GM19372 (cell line): ENCODE data around the gene SMOC2.

ENCODE experiments used
- ATAC-seq: cut with Tn5 transposase; IDR thresholded peaks from one replicate; pipeline ENCODE4 v1.9.1; 2021; ENCODE audit warnings: mild to moderate bottlenecking, low read depth, moderate library complexity; ENCODE audit not compliant: unreplicated experiment

SMOC2 gene

DNA sequence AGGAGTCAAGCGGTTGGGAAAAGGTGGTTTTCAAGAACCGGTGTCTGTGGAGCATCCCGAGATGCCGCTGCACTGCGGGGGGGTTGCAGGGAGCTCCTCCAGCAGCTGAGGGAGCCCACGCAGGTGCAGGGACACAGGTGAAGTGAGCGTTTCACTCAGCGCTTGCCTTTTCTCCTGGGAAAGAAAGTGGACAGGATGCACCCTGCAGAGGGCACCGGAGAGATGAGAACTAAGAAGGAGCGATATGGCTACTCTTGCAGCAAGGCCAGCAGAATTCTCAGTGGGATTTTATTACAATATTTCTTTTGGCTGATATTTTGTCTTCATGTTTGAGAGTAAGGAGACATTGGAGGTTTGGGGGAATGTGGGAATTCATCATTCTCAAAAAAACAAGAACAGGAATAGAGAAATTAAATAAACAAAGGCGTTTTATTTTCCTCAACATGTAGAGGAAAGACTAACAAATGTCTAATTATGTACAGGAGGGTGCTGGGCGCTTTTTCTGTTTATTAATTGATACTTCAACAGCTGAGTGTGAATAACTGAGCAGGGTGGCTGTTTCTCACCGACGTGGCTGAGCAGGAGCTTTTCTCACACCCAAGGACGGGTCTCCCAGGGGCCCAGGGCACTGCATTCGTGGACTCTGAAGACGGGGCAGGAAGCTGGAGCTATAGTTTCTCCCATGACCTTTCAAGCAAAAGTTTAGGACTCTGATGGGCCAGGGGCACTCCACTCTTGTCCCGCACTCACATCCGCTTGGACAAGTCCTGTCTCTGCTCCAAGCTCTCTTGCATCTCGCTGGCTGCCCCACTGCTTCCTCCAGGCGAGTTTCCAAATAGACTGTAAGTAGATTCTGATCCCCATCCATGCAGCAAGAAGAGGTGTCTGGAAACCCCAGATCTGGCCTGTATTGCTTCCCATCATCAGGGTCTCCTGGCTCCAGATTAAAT lies 176.1 kb downstream of the SMOC2 start:
- no peak for ATAC-seq

DNA sequence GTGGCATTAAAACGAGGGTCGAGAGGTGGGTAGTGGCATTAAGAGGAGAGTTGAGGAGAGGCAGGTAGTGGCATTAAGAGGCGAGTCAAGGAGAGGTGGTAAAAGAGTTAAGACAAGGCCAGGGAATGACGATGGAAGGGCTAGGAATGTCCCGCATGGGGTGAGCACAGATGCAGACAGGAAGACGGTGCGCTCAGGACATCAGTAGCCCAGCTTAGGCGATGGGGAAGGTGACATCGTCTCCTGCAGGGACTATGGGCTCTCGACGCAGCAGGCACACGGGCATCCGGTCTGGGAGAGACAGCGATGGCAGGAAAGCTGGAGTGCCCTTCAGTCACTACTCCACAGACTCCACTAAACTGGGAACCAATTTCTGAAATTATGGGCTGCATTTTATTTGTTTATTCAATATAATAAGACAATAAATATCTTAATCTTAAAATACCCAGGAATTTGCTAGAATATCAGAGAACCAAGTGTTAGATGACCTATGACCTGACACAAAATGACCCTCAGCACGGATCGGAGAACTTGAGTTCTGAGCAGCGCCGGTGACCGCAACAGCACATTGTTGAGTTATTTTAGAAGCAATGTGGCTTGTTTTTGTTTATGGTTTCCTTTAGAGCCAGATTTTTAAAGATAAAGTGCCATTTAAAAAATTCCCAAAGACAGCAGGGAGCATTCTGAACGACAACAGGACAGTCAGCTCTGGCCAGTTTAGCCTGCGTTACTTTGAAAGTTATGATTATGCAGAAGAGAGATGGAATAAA lies 177.7 kb downstream of the SMOC2 start:
- no peak for ATAC-seq

DNA sequence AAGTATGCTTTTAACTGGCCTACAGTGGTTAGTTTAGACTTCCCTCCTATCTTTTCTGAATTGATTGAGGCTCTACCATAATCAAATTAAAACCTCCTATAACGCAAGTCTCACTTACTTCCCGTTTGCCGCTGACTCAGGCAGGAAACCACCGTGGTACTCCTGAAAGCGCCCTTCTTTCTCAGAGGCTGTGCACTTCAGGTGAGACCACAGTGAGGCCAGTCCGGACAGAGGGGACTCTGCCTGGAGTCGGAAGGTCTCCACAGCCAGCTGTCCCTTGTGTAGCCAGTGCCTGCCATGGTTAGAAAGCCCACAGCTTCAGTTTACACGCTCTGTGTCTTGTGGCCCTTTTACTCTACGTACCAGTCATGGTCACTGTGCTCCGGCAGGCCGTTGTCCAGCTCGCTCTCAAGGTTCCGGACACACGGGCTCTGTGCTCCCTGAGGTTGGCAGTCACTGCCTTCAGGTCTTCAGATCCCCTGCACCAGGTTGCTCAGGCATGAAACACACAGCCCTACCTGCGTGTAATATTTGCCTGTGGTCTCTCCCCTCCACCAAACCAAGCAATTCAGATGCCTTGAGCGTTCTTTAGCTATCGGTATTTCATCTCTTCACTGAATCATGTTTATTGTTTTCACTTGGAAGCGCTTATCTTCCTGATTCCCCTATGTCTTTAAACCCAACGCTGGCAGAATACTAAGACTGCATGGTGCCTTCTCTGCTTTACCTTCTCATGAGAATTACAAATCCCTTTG lies 178.8 kb downstream of the SMOC2 start:
- ATAC-seq, result no peak

DNA sequence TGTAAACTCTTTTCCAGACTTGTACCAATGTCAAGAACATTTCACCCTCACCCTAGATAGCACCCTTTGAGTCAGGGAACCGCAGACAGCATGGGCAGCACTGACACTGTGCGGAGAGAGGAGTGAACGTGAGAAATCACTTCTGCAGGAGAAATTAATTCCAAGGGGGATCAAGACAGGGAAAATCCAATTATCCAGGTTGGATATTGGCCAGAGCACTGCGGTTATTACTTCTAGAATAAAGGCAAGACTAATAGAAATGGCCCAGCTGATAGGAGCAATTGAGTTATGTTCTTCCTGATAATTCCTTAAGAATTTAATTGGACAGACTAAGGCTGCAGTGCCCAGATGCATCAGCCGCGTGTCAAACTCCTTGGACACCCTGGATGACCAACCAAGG lies 179.6 kb downstream of the SMOC2 start:
- ATAC-seq, result no peak

DNA sequence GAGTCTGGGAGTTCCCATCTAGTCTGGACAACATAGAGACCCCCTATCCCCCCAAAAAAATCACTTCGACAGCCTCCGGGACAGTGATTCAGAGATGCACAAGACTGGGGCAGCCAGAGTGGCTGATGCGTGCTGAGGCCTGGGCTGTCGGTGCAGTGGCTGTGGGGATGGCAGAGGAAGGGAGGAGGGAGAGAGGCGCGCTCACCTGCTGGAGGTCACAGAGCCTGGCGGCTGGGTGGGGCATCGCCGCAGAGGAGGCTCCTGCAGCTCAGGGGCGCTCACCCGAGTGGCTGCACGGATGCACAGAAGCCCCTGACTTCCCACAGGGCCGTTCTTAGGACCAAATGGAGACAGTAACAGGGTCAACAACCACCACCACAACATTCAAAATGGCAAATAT lies 182.8 kb downstream of the SMOC2 start:
- ATAC-seq, result no peak

DNA sequence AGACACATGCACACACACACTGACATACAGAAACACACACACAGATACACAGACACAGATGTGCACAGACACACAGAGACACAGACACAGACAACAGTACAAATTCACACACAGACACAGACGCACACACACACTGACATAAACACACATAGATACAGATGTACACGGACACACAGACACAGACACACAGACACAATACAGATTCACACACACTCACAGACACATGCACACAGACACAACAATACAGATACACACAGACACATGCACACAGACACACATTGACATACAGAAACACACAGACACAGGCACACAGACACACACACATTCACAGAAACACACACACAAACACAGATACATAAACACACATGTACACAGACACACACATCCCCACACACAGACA lies 183.6 kb downstream of the SMOC2 start:
- ATAC-seq, result no peak

DNA sequence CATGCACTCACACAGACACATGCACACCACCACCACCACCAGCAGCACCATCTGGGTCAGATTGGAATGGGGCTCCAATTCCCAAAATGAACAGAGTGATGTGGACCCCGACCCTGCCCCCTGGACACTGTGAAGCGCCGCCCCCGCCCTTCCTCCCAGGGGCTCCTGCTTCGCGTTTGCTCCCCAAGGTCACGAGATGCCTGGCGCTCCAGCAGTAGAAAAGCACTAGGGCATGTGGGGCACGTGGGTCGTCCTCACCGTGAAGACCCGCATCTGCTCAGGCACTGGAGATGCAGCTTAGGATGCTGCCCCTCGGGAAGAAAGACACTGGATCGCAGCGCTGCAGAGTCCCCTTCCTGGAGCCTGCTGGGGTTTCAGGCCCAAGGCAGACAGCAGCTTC lies 184.0 kb downstream of the SMOC2 start:
- no peak for ATAC-seq

DNA sequence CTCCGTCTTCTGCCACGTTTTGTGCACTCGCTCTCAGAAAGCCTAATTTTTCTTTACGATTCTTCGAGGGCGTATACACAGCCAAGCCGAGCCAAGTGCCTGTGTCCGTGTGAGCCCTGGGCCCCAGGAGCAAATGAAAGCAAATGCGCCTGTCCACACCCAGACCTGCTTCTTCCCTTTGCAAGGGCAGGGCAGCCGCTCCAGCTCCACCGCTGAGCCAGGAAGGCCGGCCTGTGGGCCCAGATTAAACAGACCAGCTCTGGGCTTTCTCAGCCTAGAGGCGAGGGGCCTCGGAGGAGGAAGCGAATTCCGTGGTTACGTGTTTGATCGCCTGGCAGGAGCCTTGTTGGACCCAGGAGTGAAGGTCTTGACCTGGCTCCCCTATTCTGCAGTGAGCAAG lies 184.6 kb downstream of the SMOC2 start:
- no peak for ATAC-seq

DNA sequence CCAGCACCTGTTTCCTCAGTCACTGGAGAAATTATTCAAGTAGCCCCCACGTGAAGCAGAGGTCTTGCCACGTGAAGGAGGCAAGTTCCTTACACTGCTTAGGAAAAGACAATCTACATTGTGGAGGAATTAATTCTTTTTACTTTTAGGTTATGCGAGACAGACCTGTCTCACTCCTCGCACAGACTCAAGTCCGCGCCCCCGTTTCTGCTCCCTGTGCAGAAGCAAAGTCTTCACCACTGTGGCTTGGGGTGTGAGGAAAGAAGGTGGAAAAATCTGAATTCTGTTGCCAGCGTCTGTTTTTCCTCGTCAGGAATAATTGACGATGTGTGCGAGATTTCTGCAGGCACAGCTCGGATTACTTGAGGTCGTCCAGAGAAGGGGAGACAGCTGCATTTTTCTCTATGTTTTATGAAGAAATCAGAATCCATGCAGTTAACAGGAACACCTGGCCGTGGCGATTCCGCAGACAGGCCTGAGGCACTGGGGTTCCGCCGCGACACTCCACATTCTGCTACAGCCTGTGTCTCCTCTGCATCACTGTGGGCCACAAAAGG lies 185.1 kb downstream of the SMOC2 start:
- ATAC-seq, result no peak

DNA sequence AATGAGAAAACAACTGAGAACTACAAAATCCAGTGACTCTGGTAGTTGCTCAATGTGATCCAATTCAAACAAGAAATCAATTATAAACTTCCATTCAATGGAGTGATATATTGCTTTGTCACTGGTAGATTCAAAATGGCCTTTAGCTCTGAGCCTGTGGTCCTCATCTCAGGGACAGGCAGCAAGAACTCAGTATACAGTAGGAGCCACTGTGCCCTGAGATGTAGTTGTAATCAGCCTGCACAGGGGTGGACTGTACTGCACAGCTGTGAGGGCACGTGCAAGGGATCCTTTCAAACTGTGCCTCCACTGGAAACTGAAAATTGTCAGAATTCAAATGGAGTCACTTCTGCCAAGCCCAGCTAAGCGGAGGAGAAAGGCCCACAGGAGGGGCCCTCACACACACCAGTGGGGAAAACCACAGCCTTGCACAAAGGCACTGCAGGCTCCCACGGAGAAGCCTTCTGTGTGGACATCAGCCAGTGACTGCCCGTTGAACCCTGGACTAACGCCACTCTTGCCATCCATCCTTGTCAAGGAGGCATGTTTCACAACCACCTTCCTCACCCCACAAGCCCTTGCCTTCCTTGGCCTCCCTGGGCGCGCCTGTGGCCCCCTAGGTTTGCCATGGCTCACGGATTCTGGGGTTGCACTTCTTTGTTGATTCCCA lies 186.7 kb downstream of the SMOC2 start:
- no peak for ATAC-seq

DNA sequence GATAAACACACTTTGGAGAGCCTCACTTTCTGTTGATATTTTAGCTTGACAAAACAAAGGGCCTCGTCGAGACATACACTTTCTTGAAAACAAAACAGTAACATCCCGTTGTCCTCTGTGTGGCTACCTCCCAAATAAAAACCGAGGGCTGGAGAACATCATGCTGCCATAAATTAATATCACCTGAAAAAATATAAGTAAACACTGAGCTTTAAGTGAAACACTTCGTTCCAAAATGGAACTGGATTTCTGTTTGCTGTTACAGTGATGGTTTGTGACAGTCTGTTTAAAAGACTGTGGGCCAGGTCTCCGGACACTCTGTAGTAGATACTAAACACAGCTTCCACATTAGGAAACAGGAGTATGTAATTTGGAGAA lies 187.2 kb downstream of the SMOC2 start:
- no peak for ATAC-seq

DNA sequence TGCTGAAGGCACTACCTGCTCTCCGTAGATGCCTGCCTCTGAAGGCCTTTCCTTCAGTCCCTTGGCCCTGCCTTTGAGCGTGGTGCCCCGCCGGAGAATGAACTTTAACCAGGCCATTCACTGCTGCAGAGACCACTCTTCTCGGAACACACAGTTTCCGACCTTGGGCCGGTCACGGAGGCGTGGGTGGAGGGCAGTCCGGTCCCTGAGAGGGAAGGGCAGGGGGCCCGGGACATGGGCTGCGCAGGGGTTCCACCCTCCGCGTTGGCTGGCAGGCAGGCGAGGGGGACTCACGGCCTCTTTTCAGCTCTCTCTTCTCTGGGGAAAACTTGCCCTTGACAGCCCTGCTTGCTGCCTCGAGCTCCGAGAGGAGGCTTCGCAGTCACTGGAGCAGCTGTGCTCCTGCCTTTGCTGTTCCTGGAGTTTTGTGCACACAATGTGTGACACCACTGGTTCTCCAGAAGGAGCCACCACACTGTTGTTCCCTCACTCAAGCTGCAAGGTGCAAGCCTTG lies 187.8 kb downstream of the SMOC2 start:
- no peak for ATAC-seq

DNA sequence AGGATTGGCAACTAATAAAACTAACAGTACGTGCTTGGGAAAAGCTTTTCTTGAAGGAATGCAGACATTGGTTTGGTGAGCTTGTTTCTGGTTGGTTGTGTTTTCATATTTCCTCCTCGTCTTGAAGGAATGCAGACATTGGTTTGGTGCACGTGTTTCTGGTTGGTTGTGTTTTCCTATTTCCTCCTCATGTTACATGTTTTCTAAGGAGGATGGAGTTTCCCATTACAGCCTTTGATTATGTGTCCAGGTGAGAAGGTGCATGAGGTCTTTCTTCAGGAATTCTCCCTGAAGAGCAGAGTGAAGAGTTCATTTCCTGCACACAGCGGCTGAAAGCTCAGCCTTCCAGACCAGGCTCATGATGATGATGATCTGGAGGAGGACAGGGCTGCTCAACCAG lies 190.6 kb downstream of the SMOC2 start:
- ATAC-seq, result no peak

DNA sequence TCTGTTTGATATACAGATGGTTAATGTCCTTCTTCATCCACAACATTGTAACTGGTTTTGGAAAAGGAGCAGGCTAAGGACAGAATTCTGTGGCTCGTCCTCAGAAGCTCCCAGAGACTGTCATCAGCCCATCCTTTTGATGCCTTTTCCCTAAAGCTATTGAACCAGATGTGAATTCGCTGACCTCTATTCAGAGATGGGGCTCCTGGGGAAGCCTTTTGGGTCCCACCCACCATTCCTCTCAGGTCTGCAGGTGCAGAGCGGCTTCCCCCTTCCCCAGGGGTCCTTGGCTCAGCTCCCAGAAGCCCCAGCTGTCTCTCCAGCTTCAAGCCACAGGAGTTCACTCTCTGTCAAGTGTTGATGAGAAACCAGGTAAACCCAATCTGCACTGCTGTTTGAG lies 191.7 kb downstream of the SMOC2 start:
- no peak for ATAC-seq

DNA sequence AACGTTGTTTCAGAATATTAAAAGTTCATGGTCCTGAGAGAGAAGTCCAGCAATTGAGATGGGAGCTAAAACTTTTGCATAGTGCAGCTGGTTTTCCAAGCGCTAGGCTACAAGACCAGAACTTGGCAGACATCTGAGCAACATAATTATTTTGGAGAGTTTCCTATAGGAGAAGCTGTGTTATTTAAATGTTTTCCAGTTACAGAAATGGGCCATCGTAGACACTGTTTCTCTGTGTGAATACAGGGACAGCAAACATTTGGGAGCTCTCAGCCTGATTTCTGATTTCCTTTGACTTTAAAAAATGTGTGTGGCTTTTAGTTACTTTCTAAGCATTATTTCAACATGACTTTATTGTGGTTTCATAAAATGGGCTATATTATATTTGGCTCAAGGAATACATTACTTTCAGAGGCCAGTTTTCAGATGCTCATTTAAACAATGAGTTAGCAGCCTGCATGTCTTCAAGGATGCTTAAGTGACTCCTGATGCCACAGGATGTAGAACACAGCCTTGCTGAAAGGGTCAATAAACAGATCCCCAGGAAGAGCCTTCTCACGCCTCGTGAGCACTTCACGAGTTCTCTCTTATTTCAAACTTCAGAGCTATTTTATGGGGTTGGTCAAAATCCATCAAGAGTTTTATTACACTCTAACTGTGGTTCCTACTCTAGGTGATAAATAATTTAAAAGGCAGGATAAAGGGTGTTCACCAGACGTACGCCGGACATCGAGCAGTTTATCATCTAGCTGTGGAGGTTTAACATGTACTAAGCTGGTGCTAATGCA lies 193.8 kb downstream of the SMOC2 start:
- no peak for ATAC-seq

DNA sequence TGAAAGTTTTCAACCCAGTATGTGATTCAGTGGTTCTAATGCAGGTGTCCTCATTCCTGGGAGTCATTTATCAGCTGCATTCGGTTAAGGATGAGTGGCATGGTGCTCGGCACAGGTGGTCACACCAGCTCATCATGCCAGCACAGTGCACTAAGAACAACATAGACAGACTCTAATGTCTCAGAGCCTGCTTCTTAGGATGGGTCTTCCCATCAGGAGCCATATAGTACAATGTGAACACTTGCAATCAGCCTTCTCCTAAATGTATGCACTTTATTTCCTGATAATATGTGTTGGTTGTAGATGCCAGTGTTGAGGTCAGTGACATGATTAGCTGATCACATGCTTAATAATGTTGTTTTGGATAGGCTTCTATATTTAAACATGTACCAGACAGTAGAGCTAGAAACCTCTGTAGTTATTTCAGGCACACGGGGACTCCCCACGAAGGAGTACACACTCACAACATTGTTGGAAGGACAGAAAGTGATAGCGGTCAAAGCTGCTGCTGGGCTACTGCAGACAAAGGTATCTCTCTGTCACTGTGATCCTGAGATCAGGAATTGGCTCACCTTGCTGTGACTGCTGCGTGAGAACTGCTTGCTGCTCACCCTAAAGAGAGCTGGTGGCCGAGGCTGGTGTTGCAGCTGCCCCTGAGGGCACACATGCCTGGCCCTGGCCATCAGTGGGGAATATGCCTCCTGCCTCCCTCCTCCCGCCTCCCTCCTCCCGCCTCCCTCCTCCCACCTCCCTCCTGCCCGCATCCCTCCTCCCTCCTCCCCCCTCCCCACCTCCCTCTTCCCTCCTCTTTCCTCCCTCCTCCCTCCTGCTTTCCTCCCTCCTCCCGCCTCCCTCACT lies 195.4 kb downstream of the SMOC2 start:
- ATAC-seq, result no peak

DNA sequence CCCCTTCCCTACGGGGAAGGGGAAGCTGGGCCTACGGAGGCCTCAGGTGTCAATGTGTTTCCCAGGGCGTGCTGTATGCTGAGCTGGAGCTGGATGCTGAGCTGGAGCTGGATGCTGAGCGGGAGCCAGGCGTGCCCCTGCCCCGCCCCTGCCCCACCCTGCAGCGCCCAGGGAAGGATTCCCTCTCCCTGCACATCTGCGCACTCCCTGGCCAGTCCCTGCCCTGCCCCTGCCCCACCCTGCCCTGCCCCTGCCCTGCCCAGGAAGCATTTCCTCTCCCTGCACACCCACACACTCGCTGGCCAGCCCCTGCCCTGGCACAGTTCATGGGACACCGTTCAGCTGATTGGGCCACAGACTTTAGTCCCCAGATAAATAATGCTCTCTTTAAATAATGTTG lies 196.8 kb downstream of the SMOC2 start:
- ATAC-seq, result no peak
